WTC11 (cell line): Measurements from ENCODE around the gene PGD.
"Not testable (repeated sequence)": the region's sequence is repeated elsewhere in the genome, so short reads cannot be mapped to it uniquely, and the experiment has no call there.

Experiments used
- TCF7 ChIP-seq: sonication (generic); formaldehyde crosslinking; IDR thresholded peaks from 2 replicates; pipeline ENCODE4 v1.8.0; 2022; ENCODE audit warnings: mild to moderate bottlenecking, low read depth, missing genetic modification reagents, moderate library complexity
- TF ChIP-seq, protein P1 (sequence below): sonication (generic); formaldehyde crosslinking; IDR thresholded peaks from 2 replicates; pipeline ENCODE4 v1.8.1; 2022; ENCODE audit warnings: missing genetic modification reagents, borderline replicate concordance

DNA sequence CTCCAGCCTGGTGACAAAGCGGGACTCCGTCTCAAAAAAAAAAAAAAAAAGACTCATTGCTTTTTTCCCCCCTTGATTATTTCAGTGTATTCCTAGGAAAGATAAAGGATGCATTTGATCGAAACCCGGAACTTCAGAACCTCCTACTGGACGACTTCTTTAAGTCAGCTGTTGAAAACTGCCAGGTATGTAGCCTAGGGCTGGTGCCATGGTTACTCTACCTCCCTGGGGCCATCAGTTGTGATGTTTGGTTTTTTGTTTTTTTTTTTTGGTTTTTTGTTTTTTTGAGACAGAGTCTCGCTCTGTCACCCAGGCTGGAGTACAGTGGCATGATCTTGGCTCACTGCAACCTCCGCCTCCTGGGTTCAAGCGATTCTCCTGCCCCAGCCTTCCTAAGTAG lies 19.9 kb downstream of the PGD start:
- TF ChIP-seq, protein P1, sequence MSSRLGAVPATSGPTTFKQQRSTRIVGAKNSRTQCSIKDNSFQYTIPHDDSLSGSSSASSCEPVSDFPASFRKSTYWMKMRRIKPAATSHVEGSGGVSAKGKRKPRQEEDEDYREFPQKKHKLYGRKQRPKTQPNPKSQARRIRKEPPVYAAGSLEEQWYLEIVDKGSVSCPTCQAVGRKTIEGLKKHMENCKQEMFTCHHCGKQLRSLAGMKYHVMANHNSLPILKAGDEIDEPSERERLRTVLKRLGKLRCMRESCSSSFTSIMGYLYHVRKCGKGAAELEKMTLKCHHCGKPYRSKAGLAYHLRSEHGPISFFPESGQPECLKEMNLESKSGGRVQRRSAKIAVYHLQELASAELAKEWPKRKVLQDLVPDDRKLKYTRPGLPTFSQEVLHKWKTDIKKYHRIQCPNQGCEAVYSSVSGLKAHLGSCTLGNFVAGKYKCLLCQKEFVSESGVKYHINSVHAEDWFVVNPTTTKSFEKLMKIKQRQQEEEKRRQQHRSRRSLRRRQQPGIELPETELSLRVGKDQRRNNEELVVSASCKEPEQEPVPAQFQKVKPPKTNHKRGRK (CRISPR knock-in tag), result not testable (repeated sequence)
- TF ChIP-seq TCF7 (CRISPR knock-in tag), result not testable (repeated sequence)
